Measurements from ENCODE around the gene NFKBIA.

NFKBIA gene

DNA sequence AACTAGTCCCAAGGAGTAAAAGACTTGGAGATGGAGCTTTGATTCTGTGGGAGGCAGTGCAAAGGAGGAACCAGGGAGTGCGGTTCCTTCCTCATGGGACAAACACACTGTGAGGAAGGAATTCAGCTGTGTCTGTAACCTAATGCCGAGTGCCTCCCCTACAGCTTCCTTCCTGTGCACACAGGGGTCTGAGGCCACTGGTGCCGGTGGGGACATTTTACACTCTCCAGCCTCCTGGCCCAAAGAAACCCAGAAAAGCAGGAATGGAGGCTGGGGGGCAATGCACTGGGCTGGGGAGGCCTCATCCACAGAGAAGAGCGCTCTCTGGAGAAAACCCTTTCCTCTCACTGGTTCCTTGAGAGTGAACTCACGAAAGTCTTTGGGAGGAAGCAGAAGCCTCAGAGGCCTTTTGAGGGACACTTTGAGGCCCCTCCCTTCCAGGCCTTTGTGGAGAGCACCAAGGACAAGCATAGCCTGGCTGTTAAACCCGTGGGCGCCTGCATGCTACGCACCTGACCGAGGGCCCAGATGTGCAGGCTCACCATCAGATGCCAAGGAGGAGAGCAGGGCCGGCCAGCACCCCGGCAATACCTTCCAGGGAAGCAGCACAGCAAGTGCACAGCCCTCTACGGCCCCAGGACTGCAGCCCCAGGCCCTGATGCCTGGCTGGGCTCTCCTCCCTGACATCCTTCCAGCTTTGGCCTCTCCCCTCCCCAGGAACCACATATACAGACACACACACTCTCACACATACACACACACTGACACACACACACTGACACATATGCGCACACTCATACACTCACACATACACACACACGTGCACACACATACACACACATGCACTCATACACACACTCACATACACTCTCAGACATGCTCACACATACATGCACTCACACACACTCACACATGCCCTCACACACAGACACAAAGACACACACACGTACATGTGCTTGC lies 52.0 kb downstream of the NFKBIA start:
- H3K9ac ChIP-seq (ENCODE audit: low read length in 2 of 2), result no peak overlapping the region
- H3K27ac ChIP-seq (ENCODE audit: low read length), result no peak overlapping the region

DNA sequence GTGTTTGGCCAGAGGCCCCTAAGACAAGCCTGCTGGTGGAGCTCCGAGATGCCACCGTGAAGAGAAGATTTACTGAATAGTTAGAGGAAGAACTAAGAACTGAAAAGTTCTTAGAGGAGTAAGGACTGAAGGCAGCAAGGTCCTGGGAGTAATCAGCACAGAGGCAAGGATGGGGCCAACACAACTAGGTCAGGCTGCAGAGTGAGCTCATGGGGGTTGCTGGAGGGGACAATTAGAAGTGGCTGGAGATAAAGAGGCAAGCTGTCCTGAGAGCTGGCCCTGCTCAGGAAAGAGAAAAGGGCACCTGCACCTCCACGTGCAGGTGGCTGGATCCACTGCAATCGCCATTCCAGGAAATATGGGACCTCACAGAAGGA lies 52.7 kb downstream of the NFKBIA start:
- H3K4me3 ChIP-seq (ENCODE audit: low read length in 2 of 2), result no peak overlapping the region
- H3K27me3 ChIP-seq (ENCODE audit: control insufficient read depth in 1 of 2, insufficient read depth in 2 of 2, low read length in 2 of 2), result no peaks in the 10 kb centered on the region
- no peaks in the 10 kb centered on the region for H3K4me1 ChIP-seq (ENCODE audit: control insufficient read depth, insufficient read depth, low read length)
- no peaks in the 10 kb centered on the region for H3K9me3 ChIP-seq (ENCODE audit: control insufficient read depth in 2 of 2, low read length in 2 of 2)
- no peaks in the 10 kb centered on the region for H3K36me3 ChIP-seq (ENCODE audit: control insufficient read depth in 2 of 2, insufficient read depth in 2 of 2, low read length in 2 of 2)
- no peak overlapping the region for H3K9ac ChIP-seq (ENCODE audit: low read length in 2 of 2)
- H3K27ac ChIP-seq (ENCODE audit: low read length), result no peak overlapping the region

More for the DNA sequence above, 52.0 kb downstream of the NFKBIA start:
- no peaks in the 10 kb centered on the region for H3K9me3 ChIP-seq (ENCODE audit: control insufficient read depth in 2 of 2, low read length in 2 of 2)
- H3K4me1 ChIP-seq (ENCODE audit: control insufficient read depth, insufficient read depth, low read length), result no peaks in the 10 kb centered on the region
- no peak overlapping the region for H3K4me3 ChIP-seq (ENCODE audit: low read length in 2 of 2)
- H3K36me3 ChIP-seq (ENCODE audit: control insufficient read depth in 2 of 2, insufficient read depth in 2 of 2, low read length in 2 of 2), result no peaks in the 10 kb centered on the region
- no peaks in the 10 kb centered on the region for H3K27me3 ChIP-seq (ENCODE audit: control insufficient read depth in 1 of 2, insufficient read depth in 2 of 2, low read length in 2 of 2)
